GM19238 (cell line): ENCODE data around the gene IFIT2.
"Not testable (repeated sequence)": the region's sequence is repeated elsewhere in the genome, so short reads cannot be mapped to it uniquely, and the experiment has no call there.

ENCODE experiments used
- DNase-seq: peaks from one replicate; pipeline ENCODE4 v3.0.0; 2011; ENCODE audit warnings: low spot score; ENCODE audit not compliant: insufficient read length

Gene IFIT2, protein sequence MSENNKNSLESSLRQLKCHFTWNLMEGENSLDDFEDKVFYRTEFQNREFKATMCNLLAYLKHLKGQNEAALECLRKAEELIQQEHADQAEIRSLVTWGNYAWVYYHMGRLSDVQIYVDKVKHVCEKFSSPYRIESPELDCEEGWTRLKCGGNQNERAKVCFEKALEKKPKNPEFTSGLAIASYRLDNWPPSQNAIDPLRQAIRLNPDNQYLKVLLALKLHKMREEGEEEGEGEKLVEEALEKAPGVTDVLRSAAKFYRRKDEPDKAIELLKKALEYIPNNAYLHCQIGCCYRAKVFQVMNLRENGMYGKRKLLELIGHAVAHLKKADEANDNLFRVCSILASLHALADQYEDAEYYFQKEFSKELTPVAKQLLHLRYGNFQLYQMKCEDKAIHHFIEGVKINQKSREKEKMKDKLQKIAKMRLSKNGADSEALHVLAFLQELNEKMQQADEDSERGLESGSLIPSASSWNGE

DNA sequence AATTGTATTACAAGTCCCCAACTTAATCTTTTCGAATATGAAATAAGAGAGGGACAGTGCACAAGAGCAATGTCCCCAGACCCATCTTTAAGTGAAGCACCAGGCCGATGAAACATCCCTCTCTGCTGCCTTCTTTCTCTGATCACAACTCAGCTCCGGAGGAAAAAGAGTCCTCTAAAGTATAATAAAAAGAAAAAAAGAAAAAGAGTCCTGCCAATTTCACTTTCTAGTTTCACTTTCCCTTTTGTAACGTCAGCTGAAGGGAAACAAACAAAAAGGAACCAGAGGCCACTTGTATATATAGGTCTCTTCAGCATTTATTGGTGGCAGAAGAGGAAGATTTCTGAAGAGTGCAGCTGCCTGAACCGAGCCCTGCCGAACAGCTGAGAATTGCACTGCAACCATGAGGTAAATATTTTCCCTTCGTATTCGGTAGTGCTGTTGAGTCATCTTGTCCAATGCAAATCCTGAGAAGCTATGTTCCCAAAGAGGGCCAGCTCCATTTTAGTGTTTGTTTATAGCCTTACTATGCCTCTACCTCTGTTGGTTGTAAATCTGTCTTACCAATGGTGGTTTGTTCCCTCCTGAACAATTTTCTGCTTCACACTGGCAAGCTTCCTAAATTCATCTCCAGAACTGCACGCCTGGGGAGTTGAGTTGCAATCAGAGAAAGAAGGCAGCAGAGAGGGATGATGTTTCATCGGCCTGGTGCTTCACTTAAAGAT is at the start of gene IFIT2:
Gene IFIT2 (plus strand): TSS at position 326 of the 725 bp plus-strand sequence. CDS start 78 bp downstream, at position 404.
- DNase-seq, result no peak

DNA sequence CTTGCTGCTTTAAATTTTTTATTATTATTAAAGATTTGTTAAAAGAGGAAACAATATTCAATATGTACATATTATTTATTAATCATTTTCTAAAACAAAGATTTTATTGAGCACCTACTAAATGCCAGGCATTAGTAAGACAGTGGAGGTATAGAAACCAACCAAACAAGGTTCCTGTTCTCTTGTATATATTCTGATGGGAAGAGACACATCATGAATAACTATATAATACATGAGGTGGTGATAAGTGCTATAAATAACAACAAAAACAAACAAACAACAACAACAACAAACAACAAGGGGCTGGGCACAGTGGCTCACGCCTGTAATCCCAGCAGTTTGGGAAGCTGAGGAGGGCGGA is 49.6 kb upstream of the IFIT2 start:
- no peak for DNase-seq

DNA sequence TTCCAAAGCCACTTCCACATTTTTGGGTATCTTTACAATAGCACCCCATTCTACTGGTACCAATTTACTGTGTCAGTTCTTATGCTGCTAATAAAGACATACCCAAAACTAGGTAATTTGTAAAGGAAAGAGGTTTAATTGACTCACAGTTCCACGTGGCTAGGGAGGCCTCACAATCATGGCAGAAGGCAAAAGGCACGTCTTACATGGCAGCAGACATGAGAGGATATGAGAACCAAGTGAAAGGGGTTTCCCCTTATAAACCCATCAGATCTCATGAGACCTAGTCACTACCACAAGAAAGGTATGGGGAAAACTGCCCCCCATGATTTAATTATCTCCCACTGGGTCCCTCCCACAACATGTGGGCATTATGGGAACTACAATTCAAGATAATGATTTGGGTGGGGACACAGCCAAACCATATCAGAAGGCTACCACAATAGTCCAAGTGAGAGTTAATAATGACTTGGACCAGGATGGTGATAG is 46.7 kb upstream of the IFIT2 start:
- not testable (repeated sequence) for DNase-seq

DNA sequence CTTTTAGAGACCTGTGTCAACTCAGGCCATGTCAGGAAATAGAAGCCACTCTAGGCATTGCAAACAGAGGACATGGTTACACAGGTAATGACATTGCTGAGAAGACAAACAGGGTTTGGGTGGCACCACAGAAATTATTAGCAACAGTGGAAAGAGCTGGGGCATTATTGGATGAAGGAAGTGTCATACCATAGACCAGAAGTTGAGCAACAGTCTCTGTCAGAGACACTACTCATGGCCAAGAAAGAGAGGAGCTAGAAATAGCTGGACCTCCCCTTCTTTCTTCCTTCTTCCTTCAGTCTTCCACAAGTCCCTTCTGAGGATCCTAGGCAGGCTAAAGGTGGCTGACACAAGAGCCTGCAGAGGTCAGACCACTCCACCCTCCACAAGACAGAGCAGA is 46.1 kb upstream of the IFIT2 start:
- DNase-seq, result no peak

DNA sequence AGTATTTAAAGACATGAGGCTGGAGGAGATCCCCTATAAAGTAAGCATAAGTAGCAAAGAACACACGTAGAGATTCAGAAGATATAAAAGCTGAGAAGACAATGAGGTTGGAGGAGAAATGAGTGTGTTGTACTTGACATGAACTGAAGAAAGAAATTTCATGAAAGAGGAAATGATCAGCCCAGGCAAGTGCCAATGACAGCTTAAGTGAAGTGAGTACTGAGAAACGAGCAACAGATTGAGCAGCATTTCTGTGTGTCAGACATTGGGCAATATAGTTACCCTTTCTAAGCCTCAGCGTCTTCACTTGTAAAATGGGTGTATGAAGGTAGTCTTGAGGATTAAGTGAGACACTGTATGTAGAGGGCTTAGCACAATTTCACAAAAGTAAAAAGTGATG is 45.5 kb upstream of the IFIT2 start:
- no peak for DNase-seq

DNA sequence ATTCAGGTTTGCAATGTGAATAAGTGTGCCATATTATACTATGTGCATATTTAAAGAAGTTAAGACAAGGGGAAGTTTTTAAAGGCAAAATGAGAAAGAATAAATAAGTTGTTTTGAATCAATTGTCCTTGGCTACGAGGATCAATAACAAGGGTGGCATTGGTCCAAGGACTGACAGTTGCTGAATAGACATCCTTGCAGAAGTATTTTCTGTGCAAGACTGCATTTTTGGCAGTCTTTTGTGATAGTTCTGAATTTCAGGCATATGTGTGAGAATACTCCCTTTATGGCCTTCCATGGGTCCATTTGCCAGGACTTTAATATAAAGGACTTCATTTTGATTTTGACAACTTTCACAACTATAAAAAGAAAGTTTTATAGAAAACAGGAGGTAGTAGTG is 44.9 kb upstream of the IFIT2 start:
- no peak for DNase-seq

DNA sequence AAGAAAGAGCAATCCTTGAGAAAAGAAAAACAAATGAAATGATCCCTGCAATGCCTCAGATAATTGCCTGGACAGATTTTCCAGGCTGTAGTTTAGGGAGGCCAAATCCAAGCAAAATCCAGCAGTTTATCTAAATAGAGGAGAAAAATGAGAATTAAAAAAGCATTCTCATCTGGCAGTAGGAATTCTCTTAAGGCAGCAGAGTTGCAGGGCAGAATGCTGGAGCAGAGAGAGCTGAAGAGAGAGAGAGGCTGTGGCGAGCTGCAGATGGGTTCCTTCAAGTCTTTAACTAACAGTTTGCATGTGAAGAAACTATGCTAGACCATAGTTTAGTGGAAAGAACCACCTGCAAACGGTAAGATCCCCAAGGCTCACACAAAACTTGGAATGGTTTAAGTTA is 44.3 kb upstream of the IFIT2 start:
- DNase-seq, result no peak

DNA sequence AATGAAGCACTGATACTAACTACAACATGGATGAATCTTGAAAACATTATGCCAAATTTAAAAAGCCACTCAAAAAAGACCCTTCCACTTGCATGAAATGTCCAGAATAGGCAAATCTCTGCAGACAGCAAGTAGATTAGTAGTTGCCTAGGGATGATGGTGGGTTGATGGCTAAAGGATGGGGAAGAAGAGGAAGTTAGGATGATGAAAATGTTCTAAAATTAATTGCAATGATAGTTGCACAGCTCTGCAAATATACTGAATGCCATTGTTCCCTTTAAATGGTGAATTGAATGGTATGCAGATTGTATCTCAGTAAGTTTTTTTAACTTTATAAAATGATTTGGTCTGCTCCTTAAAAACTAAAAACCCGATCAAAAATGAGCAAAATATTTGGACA is 43.0 kb upstream of the IFIT2 start:
- no peak for DNase-seq

DNA sequence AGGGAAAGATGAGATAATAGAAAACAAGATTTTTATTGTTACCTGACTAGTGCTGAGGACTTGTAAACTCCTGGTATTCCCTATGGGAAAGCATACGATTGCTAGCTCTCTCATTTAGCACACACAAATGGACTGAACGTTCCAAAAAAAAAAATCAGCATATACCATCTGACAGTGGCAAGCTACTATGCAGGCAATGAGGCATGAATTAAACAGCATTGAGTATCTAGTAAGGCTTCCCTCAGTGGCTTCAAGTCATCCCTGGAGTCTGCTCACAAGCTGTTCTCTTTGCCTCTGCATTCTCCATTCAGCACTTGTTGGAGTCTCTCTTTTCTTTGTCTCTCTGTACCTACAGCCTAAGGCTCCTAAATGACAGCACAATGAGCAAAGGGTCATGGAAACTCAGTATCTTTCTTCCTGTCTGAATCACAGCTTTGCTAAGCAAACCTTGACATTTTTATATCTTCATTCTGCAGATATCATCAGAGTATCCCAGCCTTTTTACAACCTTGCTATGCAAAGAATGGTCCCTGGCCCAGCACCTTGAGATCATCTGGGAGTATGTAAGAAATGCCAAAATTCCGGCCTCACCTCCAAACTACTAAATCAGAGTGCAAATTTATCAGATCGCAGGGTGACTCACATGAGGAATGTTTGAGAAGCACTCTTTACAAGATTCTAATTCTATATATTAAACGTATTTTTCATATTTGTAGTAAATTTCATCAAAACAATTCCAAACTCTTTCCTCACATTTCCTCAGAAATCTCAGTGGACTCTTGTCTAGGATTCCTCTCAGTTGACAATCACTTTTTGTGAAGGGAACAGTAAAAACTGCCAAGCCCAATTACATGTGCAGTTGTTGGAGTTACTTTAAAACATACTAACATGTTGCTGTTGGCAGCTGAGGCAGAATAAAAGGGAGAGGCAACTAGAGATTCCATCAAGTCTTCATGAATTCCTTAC is 39.5 kb upstream of the IFIT2 start:
- DNase-seq, result no peak

DNA sequence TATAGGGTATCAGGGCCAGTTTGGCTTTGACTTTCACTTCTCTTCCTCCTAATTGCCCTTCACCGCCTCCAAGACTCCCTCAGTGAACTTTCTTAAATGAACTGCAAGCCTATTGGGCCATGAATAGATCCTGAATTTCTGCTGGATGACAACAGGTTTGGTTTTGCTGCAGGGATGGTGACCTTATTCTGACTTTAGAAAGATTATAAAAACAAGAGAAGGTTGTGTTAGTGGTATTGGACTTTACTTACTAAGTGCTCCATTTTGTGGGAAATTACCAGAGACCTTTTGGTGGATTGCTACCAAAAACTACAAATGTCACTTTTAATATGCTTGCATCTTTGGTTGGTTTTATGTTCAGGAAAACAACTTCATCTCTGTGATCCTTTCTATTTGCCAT is 38.8 kb upstream of the IFIT2 start:
- DNase-seq, result no peak

DNA sequence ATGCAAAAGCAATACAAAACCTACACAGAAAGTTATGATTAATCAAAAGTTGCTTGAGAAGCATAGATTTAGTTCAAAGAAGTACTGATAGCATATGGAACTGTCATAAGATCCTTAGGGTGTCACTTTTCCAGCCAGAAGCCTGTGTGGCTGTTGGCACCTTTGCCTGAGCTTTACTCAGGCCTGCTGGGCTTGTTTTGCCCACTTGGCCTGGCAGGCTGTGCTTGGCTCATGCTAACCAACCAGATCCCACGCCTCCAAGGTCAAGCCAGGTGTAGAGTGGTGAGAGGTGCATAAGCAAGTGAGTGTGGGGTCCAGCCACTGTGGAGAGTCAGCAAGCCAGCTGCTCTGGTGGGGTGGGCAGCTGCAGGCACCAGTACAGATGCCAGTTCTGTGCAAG is 38.3 kb upstream of the IFIT2 start:
- no peak for DNase-seq

DNA sequence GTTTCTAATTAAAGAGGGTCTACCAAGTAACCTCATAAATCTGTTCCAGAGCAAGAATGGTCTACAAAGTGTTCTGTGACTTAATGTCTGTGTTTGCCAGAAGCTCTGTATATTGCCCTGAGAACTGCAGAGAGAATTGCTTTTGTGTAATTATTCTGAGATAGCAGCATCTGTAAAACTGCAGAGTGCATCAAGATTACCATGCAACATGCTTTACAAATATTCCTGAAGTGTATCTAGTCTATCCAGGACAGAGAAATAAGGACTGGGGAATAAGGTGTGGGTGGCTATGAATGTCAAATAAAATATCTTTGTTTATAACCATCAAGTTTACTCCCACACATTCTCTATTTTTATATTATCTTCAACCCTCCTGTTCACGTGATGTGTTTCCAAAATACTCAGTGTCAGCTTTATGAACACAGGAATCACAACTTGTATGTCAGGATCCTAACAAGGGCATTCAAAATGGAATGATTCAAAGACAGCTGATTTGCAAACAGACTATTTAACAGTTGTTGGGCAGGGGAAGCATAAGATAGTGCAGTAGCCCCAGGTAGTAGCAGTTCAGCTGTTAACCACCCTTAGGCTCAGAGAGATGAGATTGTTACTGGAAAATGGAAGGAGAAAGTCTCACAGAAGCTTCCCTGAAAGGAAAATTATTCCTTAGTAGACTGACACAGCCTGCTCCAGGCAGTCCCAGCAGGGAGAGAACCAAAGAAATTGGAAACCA is 35.0 kb upstream of the IFIT2 start:
- no peak for DNase-seq

DNA sequence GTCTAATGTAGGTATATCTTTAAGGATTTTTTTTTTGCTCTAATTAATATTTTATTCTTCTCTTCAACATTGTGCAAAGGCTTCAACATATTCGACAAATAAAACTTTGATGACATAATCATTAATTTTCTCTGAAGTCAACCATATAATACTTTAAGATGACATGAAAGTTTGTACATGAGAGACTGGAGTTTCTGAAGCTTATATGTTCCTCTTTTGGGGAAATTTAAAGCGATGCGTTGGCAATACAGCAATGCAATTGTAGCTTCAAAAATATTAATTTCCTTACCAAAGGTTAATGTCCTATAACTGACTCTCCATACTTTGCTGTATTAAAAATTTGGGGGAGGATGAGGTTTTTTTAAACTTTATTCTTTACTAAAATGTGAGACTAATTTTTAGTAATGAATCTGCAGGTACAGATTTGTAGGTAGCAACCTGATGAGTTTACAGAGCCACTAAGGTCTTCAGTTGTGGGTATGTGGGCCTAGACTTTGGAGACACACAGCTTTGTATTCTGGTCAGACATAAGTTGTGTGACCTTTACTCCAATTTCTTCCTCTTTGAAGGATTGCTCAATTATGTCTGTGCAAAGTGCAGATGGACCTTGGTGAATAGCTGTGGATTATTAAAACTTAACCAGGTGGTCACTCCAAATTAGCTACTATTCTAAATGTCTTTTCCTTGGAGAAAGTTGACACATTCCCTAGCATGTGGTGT is 32.3 kb upstream of the IFIT2 start:
- no peak for DNase-seq

DNA sequence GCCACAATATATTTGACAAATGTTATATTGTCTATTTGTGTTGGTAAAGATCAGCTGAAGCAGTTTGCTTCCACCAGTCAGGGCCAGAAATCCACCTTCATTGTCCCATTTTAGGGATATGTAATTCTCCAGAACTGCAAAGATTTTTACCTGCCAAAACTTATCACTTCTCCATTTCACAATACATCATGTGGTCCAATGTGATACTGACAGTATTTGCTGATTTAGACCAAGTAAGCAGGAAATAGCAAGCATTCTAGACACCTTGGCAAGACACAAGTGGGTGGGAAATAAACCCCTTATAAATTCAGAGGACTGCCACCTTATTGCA is 31.7 kb upstream of the IFIT2 start:
- no peak for DNase-seq

DNA sequence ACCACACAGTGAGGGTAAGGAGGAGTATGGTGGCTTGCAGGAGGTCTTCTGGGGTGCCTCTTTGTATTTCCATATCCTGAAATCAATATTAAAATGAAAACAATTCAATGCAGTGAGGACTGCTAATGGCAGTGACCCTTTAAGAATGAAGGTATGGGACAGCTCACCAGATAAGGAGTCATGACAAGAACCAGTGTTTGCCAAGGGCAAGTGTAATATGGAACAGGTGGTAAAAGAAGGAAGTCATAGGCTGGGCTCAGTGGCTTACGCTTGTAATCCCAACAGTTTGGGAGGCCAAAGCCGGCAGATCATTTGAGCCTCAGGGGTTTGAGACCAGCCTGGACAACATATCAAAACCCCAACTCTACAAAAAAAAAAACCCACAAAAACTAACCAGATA is 30.3 kb upstream of the IFIT2 start:
- no peak for DNase-seq

DNA sequence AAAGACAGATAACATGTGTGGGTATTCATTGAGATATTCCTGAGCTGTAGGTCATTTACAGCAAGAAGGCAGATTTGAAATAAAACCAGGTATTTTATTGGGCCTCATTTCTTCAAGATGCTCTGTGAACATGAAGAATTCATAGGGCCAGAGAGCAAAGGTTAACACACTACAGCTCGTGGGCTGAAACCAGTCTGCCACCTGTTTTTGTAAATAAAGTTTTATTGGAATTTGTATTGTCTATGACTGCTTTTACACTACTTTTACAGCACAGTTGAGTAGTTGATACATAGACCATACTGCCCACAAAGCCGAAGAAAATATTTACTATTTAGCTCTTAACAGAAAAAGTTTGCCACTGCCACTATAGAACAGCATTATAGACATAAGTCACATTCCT is 28.2 kb upstream of the IFIT2 start:
- DNase-seq, result no peak

DNA sequence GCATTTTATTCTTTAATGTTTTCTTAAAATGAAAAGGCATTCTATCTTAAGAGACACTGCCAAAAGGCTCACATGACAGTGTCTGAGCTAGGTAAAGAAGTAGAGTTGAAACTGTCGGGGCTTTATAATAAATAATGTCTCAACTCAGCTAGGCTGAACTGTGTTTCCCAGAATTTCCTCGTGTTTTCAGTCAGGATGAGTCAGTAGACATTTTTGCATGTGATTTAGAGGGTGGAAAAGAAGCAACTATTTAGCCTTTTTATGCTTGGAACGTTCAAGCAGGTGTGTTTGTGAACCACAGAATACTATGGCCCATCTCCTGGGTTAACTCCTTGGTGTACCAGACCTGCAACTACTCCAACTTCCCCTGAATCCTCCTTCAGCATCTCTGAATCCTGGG is 26.9 kb upstream of the IFIT2 start:
- DNase-seq, result no peak

DNA sequence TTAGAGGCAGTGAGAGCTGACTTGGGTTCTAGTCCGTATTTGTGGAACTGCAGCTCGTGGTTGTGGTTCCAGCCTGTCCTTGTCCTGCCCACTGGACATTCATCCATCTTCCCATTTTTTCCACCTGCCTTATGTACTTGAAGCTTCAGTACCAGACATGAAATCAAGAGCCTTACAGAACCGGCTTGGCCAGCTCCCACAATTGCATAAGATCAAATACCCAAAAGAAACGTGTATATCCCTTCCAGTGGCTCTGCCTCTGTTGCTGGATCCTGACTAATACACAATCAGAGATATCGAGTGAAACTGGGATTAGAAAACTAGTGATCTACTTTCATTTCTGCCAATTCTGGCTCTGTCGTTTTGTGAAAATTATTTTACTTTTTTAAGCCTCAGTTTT is 26.5 kb upstream of the IFIT2 start:
- DNase-seq, result no peak

DNA sequence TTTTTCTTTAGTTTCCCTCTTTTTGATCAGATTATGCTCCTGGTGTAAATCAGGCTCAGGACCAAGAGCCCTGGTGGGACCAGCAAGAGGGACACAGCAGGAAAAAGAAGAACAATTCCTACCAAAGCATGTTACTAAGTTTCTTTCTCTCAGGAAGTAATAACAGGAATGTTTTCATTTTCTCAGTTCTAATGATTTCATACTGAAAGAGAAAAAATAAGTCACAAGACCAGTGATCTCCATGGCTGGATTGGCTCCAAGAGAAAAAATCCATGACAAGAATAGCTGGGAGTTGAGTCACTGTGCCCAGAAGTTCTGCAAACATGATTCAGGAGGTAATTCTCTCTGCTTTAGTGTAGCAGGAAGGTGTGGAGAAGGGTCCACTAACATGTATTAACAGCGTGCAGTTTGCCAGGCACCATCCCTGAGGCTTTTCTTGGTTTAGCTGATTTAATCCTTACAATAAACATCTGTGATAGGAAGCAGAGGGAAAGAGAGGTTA is 23.8 kb upstream of the IFIT2 start:
- no peak for DNase-seq

DNA sequence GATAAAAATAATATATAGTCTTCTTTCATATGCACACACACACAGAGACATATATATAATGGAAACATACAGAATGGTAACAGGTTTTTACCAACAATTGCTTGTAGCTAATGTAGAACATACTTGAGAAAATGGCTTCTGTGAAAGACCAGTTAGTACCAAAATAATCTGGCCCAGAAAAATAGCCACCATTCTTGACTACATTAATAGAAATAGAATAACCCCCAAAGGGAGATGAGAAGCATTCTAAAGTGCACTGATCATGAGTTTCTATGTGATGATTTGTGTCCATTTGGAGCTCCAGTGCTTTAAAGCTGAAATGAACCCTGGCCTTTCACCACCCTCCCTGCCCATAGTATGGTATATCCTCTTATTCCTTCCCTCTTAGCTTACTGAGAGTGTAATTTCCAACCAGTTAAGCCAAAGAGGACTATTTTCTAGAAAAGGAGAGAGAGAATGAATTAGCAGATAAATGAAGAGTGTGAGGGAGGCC is 22.9 kb upstream of the IFIT2 start:
- no peak for DNase-seq
